Left forelimb (tissue), 1 donor: ENCODE measurements around the gene MB21D2.
"Not testable (repeated sequence)": the region's sequence is repeated elsewhere in the genome, so short reads cannot be mapped to it uniquely, and the experiment has no call there.

Experiments
- DNase-seq: peaks from one replicate; pipeline ENCODE4 v3.0.0-alpha.2; 2018; ENCODE audit warnings: low spot score

Gene MB21D2

DNA sequence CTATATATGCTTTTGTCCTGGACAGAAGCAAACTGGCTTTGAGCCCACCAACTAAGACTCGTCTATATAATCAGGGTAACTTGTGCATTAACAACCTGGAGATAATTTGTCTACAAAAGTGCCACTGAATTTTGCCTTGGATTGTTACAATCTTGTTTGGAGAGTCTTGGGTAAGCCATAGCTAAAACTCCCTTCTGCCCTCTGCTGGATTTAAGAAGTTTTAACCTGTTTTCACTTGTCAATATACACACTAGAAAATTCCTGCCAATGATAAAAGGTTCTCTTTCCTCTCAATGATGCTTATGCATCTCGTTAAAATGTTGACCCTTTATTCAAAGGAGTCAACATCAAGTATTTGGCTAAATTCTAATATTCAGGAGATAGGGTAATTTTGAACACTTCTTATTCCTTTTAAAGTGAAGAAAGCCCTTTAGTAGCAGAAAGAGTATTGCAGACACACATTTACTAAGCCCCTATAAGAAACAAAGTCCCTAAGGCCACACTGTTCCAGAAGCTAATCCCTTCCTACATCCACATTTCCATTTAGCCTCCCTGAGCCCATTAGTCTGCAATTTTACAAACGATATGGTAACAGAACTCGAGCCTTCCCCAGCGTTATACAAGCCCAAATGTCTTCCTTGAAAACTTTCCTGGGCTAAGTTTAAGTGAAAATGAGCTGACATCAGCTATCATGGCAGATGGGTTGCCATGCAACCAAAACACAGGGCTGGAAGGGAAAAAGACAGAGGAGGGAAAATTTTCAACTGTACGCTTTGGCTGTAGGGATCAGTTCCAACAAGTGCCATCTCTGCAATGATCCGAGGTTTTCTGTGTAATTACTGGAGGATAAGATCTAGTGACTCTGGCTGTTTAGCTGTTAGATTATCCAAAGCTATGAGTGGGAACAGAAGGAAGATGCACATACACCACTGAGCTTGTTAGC, 114.4 kb downstream of the MB21D2 start:
- no peak for DNase-seq

DNA sequence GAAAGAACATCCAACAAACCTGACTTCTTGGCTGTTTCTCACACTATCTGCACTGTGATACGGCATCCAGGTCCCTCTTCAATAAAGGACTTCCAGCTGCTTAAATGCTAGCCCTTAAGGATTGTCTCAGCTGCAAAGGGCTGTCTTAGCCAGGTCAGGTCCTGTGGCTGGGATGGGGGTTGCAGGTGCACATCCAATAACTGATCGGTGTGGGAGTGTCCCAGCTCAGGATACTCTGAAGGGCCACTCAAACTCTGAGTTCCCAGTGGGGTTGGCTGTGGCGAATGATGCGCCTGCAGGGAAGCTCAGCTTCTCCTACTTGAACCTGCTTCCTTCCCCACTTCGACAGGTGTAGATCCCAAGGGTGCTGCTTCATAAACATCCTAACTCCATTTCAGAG, 115.7 kb downstream of the MB21D2 start:
- DNase-seq = no peak

DNA sequence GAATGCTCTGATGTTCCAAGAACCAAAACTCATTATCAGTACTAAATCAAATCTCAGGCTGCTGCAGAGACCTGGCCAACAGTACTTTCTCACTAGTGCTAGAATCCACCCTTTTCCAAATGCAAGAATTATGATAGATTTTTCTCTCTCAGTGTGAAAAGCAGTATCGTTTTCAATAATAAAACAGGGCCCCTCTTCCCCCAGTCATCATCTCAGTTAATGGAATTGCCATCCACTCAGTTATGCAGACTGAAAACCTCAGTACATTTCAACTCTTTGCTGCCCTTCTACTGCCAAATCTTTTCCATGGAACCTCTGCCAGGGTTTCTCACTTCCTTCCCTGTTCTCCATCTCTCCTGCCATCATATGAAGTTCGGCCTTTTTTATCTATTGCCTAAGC, 117.9 kb downstream of the MB21D2 start:
- DNase-seq = no peak

DNA sequence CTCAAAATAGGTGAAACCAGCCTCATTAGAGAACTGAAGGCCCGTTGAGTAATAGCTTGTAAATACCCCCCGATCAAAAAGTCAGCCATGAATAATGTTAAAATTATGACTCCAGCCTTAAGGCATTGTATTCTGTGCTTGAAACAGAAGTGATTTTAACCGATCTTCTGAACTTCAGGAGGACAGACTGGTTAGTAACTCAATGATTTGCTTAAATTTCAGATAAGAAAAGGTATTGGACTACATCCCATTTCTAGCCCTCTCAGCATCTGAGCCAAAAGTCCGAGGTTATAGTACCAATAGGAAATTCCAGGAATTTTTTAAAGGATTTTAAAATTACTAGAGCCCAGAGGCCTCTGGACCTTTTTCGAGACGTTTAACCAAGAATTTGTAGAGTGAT, 122.6 kb downstream of the MB21D2 start:
- DNase-seq = no peak

- no peak for DNase-seq
These were observed 123.4 kb downstream of the MB21D2 start for GRCh38 chr3:192794216-192794615.

GRCh38 chr3:192788816-192789515, 128.7 kb downstream of the MB21D2 start:
- DNase-seq = not testable (repeated sequence)

DNA sequence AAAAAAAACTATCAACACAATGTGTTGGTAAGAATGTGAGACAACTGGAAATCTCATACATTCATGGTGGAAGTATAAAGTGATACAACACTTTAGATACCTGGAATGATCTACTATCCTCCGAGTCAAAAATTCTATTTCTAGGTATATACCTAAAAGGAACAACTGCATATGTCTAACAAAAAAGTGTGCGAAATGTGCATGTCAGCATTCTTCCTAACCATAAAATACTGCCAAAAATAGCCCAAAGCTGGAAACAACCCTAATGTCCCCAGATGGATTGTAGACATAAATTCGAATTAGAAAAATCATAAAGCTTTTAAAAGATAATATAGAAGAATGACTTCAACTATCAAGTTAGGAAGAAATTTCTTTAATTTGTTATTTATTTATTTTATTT, 139.1 kb downstream of the MB21D2 start:
- DNase-seq = no peak

GRCh38 chr3:192774341-192774740, 143.3 kb downstream of the MB21D2 start:
- not testable (repeated sequence) for DNase-seq

- DNase-seq = no peak
These were observed 145.3 kb downstream of the MB21D2 start for GRCh38 chr3:192772240-192772894.

DNA sequence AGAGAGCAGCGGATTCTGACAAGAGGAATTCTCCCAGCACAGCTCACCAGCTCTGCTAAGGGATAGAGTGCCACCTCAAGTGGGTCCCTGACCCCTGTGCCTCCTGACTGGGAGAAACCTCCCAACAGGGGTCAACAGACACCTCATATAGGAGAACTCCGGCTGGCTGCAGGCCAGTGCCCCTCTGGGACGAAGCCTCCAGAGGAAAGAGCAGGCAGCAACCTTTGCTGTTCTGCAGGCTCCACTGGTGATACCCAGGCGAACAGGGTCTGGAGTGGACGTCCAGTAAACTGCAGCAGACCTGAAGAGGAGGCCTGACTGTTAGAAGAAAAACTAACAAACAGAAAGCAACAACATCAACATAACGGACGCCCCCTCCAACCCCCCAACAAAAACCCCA, 159.0 kb downstream of the MB21D2 start:
- no peak for DNase-seq

- DNase-seq = no peak
These were observed 166.5 kb downstream of the MB21D2 start for GRCh38 chr3:192751148-192751547.

DNA sequence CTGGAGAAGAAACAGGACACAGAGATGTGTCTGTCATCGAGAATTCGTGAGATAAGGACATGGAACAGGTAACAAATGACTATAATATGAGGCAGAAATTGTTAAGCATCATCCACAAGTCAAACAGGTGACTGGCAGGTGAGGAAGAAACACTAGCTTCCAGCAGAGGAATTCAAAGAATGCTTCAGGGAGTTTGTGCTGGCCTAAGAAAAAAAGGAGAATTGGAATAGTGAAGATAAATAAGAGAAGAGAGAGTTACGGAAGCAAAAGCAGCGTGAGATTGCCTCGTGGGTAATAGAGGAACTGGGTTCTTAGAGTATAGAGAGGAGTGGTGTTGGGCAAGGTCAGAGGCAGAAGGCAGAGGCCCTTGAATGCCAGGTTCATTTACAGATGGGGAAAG, 167.5 kb downstream of the MB21D2 start:
- no peak for DNase-seq

DNA sequence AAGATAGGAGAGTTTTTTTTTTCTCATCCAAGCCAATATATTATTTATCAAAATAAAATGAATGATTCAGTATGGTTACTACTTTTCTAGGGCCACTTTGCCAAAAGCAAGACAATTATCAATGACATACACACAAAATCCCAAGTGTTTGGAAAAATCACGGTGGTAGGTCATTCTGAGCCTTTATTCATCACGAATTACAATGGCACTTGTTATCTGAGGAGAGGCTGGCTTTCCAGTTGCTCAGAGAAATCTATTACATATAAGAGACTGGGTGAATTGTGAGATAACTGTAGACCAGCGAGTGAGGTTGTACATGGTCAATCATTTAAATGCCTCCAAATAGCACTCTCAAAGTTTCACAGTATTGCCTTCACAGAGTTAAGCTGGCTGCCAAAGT, 169.9 kb downstream of the MB21D2 start:
- DNase-seq = no peak

- no peak for DNase-seq
These were observed 170.5 kb downstream of the MB21D2 start for GRCh38 chr3:192747145-192747544.
